GM21786 (cell line): ENCODE data around the gene SMIM14.
"Not testable (repeated sequence)": the region's sequence is repeated elsewhere in the genome, so short reads cannot be mapped to it uniquely, and the experiment has no call there.

Experiments used
- ATAC-seq: cut with Tn5 transposase; IDR thresholded peaks from one replicate; pipeline ENCODE4 v1.9.1; 2021; ENCODE audit not compliant: unreplicated experiment

Gene SMIM14

GRCh38 chr4:39533541-39533940 lies 105.1 kb downstream of the SMIM14 start:
- ATAC-seq: no peak

- not testable (repeated sequence) for ATAC-seq
Observed at GRCh38 chr4:39532237-39532636, 106.4 kb downstream of the SMIM14 start.

GRCh38 chr4:39530682-39531081 lies 108.0 kb downstream of the SMIM14 start:
- ATAC-seq: no peak

- ATAC-seq: no peak
Observed at GRCh38 chr4:39529534-39529933, 109.1 kb downstream of the SMIM14 start.

GRCh38 chr4:39528061-39528465 lies 110.6 kb downstream of the SMIM14 start:
- no peak for ATAC-seq

GRCh38 chr4:39527296-39528060 lies 111.2 kb downstream of the SMIM14 start, which contains the start of gene UGDH:
Gene UGDH (minus strand): TSS chr4:39527439. CDS start chr4:39521512, 5,927 bp downstream.
- ATAC-seq: peak; percentile 96

GRCh38 chr4:39526765-39527295 lies 111.8 kb downstream of the SMIM14 start:
- no peak for ATAC-seq

- no peak for ATAC-seq
Observed at GRCh38 chr4:39525822-39526690, 112.6 kb downstream of the SMIM14 start.

- no peak for ATAC-seq
Observed at GRCh38 chr4:39524161-39524957, 114.3 kb downstream of the SMIM14 start.

GRCh38 chr4:39522068-39522467 lies 116.6 kb downstream of the SMIM14 start:
- ATAC-seq: no peak

GRCh38 chr4:39521253-39521919 lies 117.3 kb downstream of the SMIM14 start:
- no peak for ATAC-seq

GRCh38 chr4:39518484-39518883 lies 120.2 kb downstream of the SMIM14 start:
- ATAC-seq: no peak

GRCh38 chr4:39516407-39516966 lies 122.2 kb downstream of the SMIM14 start:
- no peak for ATAC-seq

- ATAC-seq: not testable (repeated sequence)
Observed at GRCh38 chr4:39515669-39516401, 122.8 kb downstream of the SMIM14 start.

- ATAC-seq: no peak
Observed at GRCh38 chr4:39514888-39515401, 123.7 kb downstream of the SMIM14 start.

GRCh38 chr4:39514266-39514665 lies 124.4 kb downstream of the SMIM14 start:
- not testable (repeated sequence) for ATAC-seq

GRCh38 chr4:39510348-39510929 lies 128.2 kb downstream of the SMIM14 start:
- ATAC-seq: no peak

- ATAC-seq: no peak
Observed at GRCh38 chr4:39505581-39505980, 133.1 kb downstream of the SMIM14 start.

- no peak for ATAC-seq
Observed at GRCh38 chr4:39504538-39504937, 134.1 kb downstream of the SMIM14 start.
